ENCODE results near the gene DYNLL1. TPM values are rescaled to one million over a fixed set of nuclear protein-coding genes. Genes with fewer than 3 reads are reported as not detected.

Gene DYNLL1
- total and polyA plus RNA-seq, 2 of the 13 experiments (the other 11 are each of a cell fraction or from before 2014, with no cell fraction given), result 271 to 294 TPM

DNA sequence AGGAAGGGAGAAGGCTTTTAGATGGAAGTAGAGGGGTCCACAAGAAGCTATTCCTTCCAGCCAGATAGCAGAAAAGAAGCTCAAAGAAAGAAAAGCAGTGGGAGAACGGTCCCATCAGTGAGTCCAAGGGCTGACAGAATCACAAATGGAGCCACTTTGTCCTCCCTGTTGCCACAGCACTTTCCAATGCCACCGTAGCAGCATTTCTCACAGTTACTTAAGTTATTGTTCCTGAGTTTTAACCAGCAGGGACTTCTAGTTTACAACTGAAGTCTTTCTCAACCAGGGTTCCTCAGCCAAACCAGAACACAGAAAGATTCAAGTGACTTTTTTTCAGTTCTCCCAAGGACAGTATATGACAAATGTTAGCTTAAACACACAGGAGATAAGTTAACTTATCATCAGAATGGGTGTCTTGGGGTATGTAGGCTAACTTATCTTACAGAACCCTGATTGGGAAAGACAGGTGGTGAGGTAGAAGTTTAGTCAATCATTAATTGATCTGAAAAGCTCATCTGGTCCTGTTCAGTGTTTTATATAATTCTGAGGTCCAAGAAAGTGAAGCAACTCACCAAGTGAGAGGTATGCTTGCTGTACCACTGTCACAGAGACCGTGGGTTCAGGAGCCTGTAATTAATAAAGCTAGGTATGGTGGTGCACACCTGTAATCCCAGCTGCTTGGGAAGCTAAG lies 42.7 kb upstream of the DYNLL1 start:
- peaks cover 2% of the 10 kb centered on the region; the same call in 1 of the 2 replicates for H3K4me1 ChIP-seq (ENCODE audit: insufficient read depth, low read length)
- H3K9me3 ChIP-seq (ENCODE audit: low read length), result no peaks in the 10 kb centered on the region
- no peak for DNase-seq (ENCODE audit: low spot score)
- no peak for TF ChIP-seq ZNF780A (CRISPR knock-in tag; IDR thresholded peaks at IDR 0.05)
- TF ChIP-seq ZNF740 (CRISPR knock-in tag; IDR thresholded peaks at IDR 0.05), result no peak
- TF ChIP-seq ZNF781 (CRISPR knock-in tag; IDR thresholded peaks at IDR 0.05; ENCODE audit: borderline replicate concordance, not compliant biosample characterization), result no peak
- TF ChIP-seq ATF5 (CRISPR knock-in tag; IDR thresholded peaks at IDR 0.05; ENCODE audit: low read depth), result no peak
- no peak for TF ChIP-seq FOXC1 (CRISPR knock-in tag; IDR thresholded peaks at IDR 0.05; ENCODE audit: borderline replicate concordance)
- no peak for TF ChIP-seq ZNF280B (CRISPR knock-in tag; IDR thresholded peaks at IDR 0.05; ENCODE audit: borderline replicate concordance)
- no peak for TF ChIP-seq NFATC3 (CRISPR knock-in tag; IDR thresholded peaks at IDR 0.05)
- CTCF ChIA-PET (ENCODE audit: low intra/inter-chr PET ratio, low total read pairs), result no interaction called here
- ATAC-seq, result no peak
- H4K20me1 ChIP-seq (ENCODE audit: insufficient read depth, low read length), result 0 out of 2 replicates have a peak, but pooled peaks cover 9% of the 10 kb centered on the region
- H3K4me2 ChIP-seq (ENCODE audit: low read depth, low read length), result no peak overlapping the region
- H3K27me3 ChIP-seq (ENCODE audit: control insufficient read depth in 1 of 2, insufficient read depth in 2 of 2, low read length in 2 of 2), result no peaks in the 10 kb centered on the region
- BruUV-seq (replicated peaks), result no TSS peak
- no peak overlapping the region for H3K4me3 ChIP-seq (replicated peaks in 1 of 3; ENCODE audit: insufficient read depth in 1 of 3, low read depth in 2 of 3, low read length in 3 of 3)
- no peak overlapping the region for H3K9ac ChIP-seq (ENCODE audit: insufficient read depth, low read depth, low read length)
- no peak overlapping the region for H3K27ac ChIP-seq (ENCODE audit: extremely low read length, insufficient read depth, low read length)
- no peak for FAIRE-seq
- H3K36me3 ChIP-seq (replicated peaks in 1 of 2; ENCODE audit: control insufficient read depth in 1 of 2, insufficient read depth in 2 of 2, low read length in 2 of 2), result peaks cover 14 to 44% of the 10 kb centered on the region in 2 experiments
- in situ Hi-C loops (cut with HindIII; ENCODE audit: extremely low pct_ligation_motif_present, low pct_unique_long_range_greater_than_20kb) (no loop called here), intact Hi-C loops (cut with micrococcal nuclease; ENCODE audit: unreplicated experiment) (no loop called here)
- H2AFZ ChIP-seq (ENCODE audit: low read length), result no peak overlapping the region
- peaks cover 12% of the 10 kb centered on the region for H3K79me2 ChIP-seq (ENCODE audit: insufficient read depth, low read length)
- 86% methylated on average over 3 of the region's 3 CpGs for WGBS (ENCODE audit: low lambda C conversion rate)
- POLR2A ChIA-PET, result interaction anchor here (0.6 to 2.7 kb wide), 4 partner anchors 9 to 151 kb away, joined by 3 to 7 read pairs (median 4); partner anchors contain the start of genes SIRT4 and SRSF9
